Lower lobe of right lung (tissue), 2 donors: ENCODE data around the gene CELF1. TPM values are rescaled to one million over a fixed set of nuclear protein-coding genes. Genes with fewer than 3 reads are reported as not detected.
A peak's percentile ranks its signal among the peaks of the same experiment; 100 is the strongest.

Source experiments
- ATAC-seq, 2 donors: fragments of 200-7000 bp; cut with Tn5 transposase; one replicate each; pipeline ENCODE4 v1.9.1; 2020 to 2022; ENCODE audit warnings: mild to moderate bottlenecking in 2 of 2, moderate library complexity in 2 of 2
- DNase-seq: peaks from one replicate; pipeline ENCODE4 v3.0.0-alpha.2; 2020
- H3K27ac ChIP-seq: fragments of 200-600 bp; one replicate; pipeline ENCODE4 v1.8.0; 2022
- H3K27me3 ChIP-seq: fragments of 200-600 bp; one replicate; pipeline ENCODE4 v1.8.0; 2022; ENCODE audit warnings: low read depth
- H3K36me3 ChIP-seq: fragments of 200-600 bp; one replicate; pipeline ENCODE4 v1.8.0; 2022; ENCODE audit warnings: mild to moderate bottlenecking
- H3K4me1 ChIP-seq: fragments of 200-600 bp; one replicate; pipeline ENCODE4 v1.8.0; 2022
- H3K4me3 ChIP-seq: fragments of 200-600 bp; one replicate; pipeline ENCODE4 v1.8.0; 2022; ENCODE audit warnings: mild to moderate bottlenecking
- H3K9me3 ChIP-seq: fragments of 200-600 bp; one replicate; pipeline ENCODE4 v1.8.0; 2022
- CTCF ChIP-seq: fragments of 200-600 bp; IDR thresholded peaks from one replicate; pipeline ENCODE4 v1.8.0; 2022; ENCODE audit warnings: antibody characterized with exemption, mild to moderate bottlenecking
- intact Hi-C: fragments of 100-400 bp; cut with DNase I; formaldehyde crosslinking; loops from one replicate; pipeline ENCODE4 v1.11.0; 2022
- long read RNA-seq: library from polyadenylated mRNA; unstranded; transcript quantifications from one replicate; pipeline ENCODE4 v2.0.0, GENCODE V29; 2021
- total RNA-seq: library from RNA; stranded (reverse); fragmentation: NEBNext Ultra II Directional; extraction: Animal tissue kit (Norgen Biotek cat#: 25700); gene quantifications from one replicate; pipeline ENCODE4 v1.2.1, GENCODE V29; 2021
- donor health status: DM: no; HTN: yes; CAD: no; lungs with severe emphysema.

The CELF1 gene
- 105 TPM for total RNA-seq
- long read RNA-seq, full-length matches to known transcripts: 1 of 158 reads
- long read RNA-seq, partial matches to known transcripts: 37 of 158 reads
- long read RNA-seq, other reads (novel, unspliced or antisense): 120 of 158 reads

GRCh38 chr11:47552566-47553405 is at the start of gene CELF1:
CELF1 (minus strand) TSS chr11:47553132; CDS start chr11:47499523, 53,609 bp downstream.
- Histone ChIP-seq H3K27me3 (no peaks in the 10 kb centered on the region), H3K27ac (peak within 1 kb of the TSS; percentile 91), H3K9me3 (no peaks in the 10 kb centered on the region), H3K36me3 (no peaks in the 10 kb centered on the region), H3K4me3 (peak within 1 kb of the TSS; percentile 96), H3K4me1 (peaks cover 39% of the 10 kb centered on the region)
- TF ChIP-seq CTCF: peak; percentile 93
- intact Hi-C loops: no loop called here
- ATAC-seq: peak; percentile 99 to 100
- peak; percentile 95 for DNase-seq

- Histone ChIP-seq H3K4me3 (no peak overlapping the region), H3K27ac (no peak overlapping the region), H3K4me1 (no peaks in the 10 kb centered on the region), H3K27me3 (peaks cover 7% of the 10 kb centered on the region), H3K9me3 (no peaks in the 10 kb centered on the region), H3K36me3 (no peaks in the 10 kb centered on the region)
- ATAC-seq (no peak), DNase-seq (no peak)
- TF ChIP-seq CTCF: no peak
- intact Hi-C loops: no loop called here
These were observed 47.0 kb upstream of the CELF1 start for GRCh38 chr11:47599902-47600301.

- no peak for ATAC-seq
- Histone ChIP-seq H3K27ac (no peak overlapping the region), H3K36me3 (no peaks in the 10 kb centered on the region), H3K27me3 (peaks cover 37% of the 10 kb centered on the region), H3K4me3 (no peak overlapping the region), H3K4me1 (peaks cover 6% of the 10 kb centered on the region), H3K9me3 (no peaks in the 10 kb centered on the region)
- intact Hi-C loops: no loop called here
- DNase-seq: no peak
- TF ChIP-seq CTCF: no peak
These were observed 43.0 kb upstream of the CELF1 start for GRCh38 chr11:47595967-47596366.

- H3K36me3 ChIP-seq: no peaks in the 10 kb centered on the region
- H3K4me3 ChIP-seq: no peak overlapping the region
- intact Hi-C loops: no loop called here
- DNase-seq: no peak
- peaks cover 43% of the 10 kb centered on the region for H3K27me3 ChIP-seq
- peaks cover 6% of the 10 kb centered on the region for H3K4me1 ChIP-seq
- ATAC-seq: no peak
- no peaks in the 10 kb centered on the region for H3K9me3 ChIP-seq
- H3K27ac ChIP-seq: no peak overlapping the region
- TF ChIP-seq CTCF: no peak
These were observed 42.1 kb upstream of the CELF1 start for GRCh38 chr11:47595029-47595428.

- ATAC-seq (peak in 1 of 2 donors; percentile 14), DNase-seq (no peak)
- Histone ChIP-seq H3K36me3 (no peaks in the 10 kb centered on the region), H3K4me3 (peak within 1 kb of the TSS; percentile 23), H3K27ac (no peak within 1 kb of the TSS), H3K4me1 (peaks cover 6% of the 10 kb centered on the region), H3K27me3 (peaks cover 50% of the 10 kb centered on the region), H3K9me3 (no peaks in the 10 kb centered on the region)
- no peak for TF ChIP-seq CTCF
- intact Hi-C loops: no loop called here
These were observed 41.3 kb upstream of the CELF1 start, which contains the start of gene C1QTNF4 for GRCh38 chr11:47593934-47594855. C1QTNF4 (minus strand) TSS chr11:47594411; CDS start chr11:47590810, 3,601 bp downstream.
